Spleen (tissue), 7 donors: ENCODE results near the gene HK3.

Experiments used
- CTCF ChIP-seq, 11 experiments: fragments of 200-600 bp in 7 of 11; fragments of 450-650 bp in 4 of 11; sonication (generic) in 4 of 11; IDR thresholded peaks in 8 of 11; conservative IDR thresholded peaks in 3 of 11; 1 replicate in 7 of 11; 2 replicates in 4 of 11; pipeline versions ENCODE4 v1.4.0 to v1.8.0; 2016 to 2021; ENCODE audit warnings: antibody characterized with exemption in 11 of 11, inconsistent platforms in 4 of 11, mild to moderate bottlenecking in 1 of 11
- POLR2A ChIP-seq, 3 donors: fragments of 450-650 bp; IDR thresholded peaks; one replicate each; pipeline ENCODE4 v1.5.1; 2017; ENCODE audit warnings: antibody characterized with exemption in 3 of 3, mild to moderate bottlenecking in 1 of 3
- POLR2AphosphoS5 ChIP-seq, 3 donors: sonication (generic); formaldehyde crosslinking; IDR thresholded peaks; one replicate each; pipeline ENCODE4 v1.5.1; 2017; ENCODE audit warnings: antibody characterized with exemption in 3 of 3
- donor health status: DM: no; HTN: no; CAD: no; lungs with moderate emphysema.
- donor health status: DM: no; HTN: no; CAD: no.
- donor health status: DM: no; HTN: no; CAD: no.

- no peak for TF ChIP-seq CTCF (IDR thresholded peaks at IDR 0.05 in 8 of 11, conservative IDR thresholded peaks at IDR 0.05 in 3 of 11)
- no peak for TF ChIP-seq POLR2A (IDR thresholded peaks at IDR 0.05)
- no peak for TF ChIP-seq POLR2AphosphoS5 (IDR thresholded peaks at IDR 0.05)
Observed at GRCh38 chr5:176902911-176903664, 3.9 kb upstream of the HK3 start.
